AG10803 (cell line): ENCODE data around the gene REX1BD.

Experiments used
- DNase-seq: peaks from one replicate; pipeline ENCODE4 v3.0.0; 2010; ENCODE audit warnings: low read depth
- H3K4me3 ChIP-seq: 2 replicates; pipeline ENCODE4 v1.5.1; 2011; ENCODE audit warnings: mild to moderate bottlenecking, low read length, control low read depth
- TF ChIP-seq, protein P1 (sequence below): conservative IDR thresholded peaks from 2 replicates; pipeline ENCODE4 v1.5.1; 2011; ENCODE audit warnings: mild to moderate bottlenecking, low read length, control low read depth, inconsistent platforms

The REX1BD gene

DNA sequence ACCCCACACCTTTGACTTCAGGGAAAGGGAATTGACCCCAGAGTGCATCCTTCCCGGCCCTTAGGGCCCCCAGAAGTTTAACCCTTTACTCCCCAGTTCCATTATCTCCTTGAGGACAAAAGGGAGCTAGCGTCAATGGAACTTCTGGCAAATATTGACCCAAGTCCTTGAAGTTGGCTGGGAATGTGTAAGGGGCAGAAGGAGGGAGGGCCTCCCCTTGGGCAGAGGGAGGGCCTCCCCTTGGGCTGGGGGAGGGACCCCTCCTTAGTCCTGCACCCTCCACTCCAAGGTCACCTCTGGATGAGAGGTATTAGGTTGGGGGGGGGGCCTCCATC is 21.1 kb downstream of the REX1BD start:
- no peak for DNase-seq
- H3K4me3 ChIP-seq = no peak overlapping the region

DNA sequence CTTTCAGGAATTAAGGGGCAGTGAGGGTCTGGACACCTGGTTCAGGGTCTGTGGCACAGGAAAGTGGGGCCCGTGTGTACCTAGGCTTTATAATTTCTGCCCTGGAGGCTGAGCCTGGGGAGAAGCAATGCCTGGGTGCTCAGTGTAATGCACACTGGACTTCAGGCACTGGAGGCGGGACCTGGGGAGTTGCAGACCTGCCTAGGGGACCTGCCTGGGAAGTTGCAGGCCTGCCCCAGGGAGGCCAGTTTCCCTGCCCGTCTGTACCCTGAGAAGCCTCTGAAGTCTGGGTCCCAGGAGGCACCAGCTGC is 21.6 kb downstream of the REX1BD start:
- no peak for DNase-seq
- H3K4me3 ChIP-seq = no peak overlapping the region
- TF ChIP-seq, protein P1, sequence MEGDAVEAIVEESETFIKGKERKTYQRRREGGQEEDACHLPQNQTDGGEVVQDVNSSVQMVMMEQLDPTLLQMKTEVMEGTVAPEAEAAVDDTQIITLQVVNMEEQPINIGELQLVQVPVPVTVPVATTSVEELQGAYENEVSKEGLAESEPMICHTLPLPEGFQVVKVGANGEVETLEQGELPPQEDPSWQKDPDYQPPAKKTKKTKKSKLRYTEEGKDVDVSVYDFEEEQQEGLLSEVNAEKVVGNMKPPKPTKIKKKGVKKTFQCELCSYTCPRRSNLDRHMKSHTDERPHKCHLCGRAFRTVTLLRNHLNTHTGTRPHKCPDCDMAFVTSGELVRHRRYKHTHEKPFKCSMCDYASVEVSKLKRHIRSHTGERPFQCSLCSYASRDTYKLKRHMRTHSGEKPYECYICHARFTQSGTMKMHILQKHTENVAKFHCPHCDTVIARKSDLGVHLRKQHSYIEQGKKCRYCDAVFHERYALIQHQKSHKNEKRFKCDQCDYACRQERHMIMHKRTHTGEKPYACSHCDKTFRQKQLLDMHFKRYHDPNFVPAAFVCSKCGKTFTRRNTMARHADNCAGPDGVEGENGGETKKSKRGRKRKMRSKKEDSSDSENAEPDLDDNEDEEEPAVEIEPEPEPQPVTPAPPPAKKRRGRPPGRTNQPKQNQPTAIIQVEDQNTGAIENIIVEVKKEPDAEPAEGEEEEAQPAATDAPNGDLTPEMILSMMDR = no peak

More for the DNA sequence above, 21.1 kb downstream of the REX1BD start:
- TF ChIP-seq, protein P1 = no peak

DNA sequence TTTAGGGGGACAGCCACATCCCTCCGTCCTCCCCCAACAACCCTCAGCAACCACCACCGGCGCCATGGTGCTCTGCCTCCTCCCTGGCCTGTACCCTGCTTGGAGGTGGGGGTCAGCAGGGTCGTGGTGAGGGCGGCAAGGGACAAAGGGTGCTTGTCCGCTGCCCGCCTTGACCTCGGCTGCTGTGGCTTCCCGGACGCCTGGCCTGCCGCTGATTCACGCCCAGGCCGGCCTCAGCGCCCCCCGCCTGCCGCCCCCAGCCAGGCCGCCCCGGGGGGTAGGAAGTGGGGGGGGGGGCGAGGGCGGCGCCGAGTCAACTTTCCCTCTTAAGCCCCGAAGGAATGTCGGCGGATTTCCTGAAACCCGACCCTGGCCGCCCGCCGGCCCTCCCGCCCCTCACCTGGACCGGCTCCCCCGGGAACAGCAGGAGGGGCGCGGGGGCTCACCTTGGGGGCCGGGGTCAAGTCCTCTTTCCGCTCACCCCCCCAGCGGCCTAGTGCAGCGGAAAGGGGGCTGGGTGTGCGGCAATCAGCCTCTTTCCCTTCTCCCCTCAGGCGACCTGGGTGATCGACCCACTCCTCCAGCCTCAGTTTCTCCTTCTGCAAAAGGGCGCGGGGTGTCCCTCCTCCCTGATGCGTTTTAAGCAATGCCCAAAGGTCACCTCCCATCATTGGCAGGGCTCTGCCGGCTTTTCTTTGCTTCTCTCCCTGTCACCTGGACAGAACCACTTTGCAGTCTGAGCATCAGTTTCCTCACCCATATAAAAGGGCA is 22.1 kb downstream of the REX1BD start:
- DNase-seq = no peak
- TF ChIP-seq, protein P1 = no peak
- H3K4me3 ChIP-seq = no peak overlapping the region

DNA sequence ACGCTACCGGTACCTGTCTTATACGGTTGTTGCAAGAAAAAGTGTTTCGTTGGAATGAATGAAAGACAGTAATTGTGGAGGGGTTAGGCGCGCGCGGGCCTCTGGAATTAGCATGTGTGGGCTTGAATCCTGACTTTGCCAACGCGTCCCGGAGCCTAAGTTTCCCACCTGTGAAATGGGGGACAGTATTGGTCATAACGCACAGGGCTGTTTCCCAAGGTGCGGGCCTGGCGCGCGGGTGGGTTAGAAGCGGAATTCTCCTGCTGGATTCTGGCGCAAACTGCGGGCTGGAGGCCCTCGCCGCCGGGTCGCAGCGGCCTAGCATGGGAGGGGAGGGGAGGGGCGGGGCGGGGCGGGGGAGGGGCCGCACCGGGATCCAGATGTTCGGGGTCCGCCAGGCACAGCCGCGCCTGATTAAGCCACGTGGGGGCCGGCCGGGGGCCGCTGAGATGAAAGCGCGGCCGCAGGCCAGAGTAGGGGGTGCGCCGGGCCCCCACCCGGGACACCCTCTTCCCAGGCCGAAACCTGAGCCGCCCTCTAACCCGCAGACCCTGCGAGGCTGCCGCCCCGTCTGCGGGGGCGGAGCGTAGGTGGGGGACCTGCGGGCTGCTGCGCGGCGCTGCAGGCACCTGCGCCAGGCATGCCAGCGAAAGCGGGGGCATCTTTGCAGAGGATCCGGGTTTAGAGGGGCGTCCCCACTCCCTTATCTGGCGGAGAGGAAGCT is 22.9 kb downstream of the REX1BD start:
- no peak overlapping the region for H3K4me3 ChIP-seq
- TF ChIP-seq, protein P1 = no peak
- DNase-seq = no peak

DNA sequence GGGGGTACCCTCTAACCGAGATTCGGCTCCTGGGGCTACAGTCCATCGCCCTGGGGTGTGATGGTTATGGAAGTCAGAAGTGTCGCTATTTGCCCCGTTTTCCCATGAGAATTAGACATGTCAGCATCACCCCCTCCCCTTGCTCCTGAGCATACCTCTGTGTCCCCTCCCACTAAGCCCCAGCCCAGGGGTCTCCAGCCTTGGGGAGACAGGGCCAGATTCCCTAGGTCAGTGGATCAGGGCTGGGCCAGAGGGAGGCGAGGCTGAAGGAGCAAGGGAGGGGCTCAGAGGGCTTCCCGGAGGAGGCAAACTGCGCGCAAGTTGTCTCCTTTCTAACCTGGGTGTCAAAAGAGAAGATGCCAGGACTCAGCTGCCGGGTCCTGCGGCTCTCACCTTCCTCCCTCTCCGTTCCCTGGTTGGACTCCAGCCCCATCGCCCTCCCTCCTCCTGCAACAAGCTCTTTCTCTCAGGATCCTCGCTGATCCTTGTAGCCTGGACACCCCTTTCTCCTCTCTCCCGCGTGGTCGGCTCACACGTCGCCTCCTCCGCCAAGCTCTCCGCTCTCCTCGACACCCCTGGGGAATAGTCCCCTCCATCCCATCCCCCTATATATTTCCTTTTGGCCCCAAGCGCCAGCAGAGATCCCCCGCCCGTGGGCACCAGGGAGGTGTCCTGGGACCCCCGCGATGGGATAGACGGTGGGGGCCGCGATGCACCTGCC is 23.6 kb downstream of the REX1BD start:
- peak overlapping the region; percentile 31 for H3K4me3 ChIP-seq
- DNase-seq = no peak
- TF ChIP-seq, protein P1 = no peak

DNA sequence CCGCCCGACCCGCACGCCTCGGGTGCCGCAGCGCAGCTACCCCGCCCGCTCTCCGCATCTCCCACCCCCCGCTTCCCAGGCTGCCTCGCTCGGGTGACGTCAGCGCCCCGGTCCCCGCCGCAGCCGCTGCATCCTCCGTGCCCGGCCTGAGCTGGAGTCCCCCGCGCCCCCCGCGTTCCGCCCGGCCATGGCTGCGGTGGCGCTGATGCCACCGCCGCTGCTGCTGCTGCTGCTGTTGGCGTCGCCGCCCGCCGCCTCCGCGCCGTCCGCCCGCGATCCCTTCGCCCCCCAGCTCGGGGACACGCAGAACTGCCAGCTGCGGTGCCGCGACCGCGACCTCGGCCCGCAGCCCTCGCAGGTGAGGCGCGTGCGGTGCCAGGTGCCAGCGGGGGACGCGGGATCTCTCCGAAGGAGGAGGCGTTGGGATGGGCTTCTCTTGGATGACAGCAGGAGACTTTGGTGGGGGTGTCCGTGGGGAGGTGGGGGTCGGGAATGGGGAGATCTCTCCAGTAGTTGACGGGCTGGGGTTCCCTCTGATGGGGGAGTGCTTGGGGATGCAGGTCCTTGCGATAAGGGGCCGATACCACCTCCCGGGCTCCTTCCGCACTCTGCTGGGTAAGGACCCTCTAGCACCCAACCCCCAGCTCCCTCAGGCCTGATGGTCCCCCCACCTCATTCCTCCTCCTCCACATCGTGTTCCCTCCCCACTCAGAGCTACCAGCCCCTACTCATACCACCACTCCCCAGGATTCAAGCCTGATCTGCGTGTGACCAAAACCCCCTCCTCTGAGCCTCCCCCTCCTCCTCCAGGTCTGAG is 24.4 kb downstream of the REX1BD start, which contains the start of gene TMEM59L:
Gene TMEM59L, plus strand, starts transcription at position 99 of the 817 bp plus-strand sequence. Its CDS starts 89 bp downstream, at position 188.
- H3K4me3 ChIP-seq = peak within 1 kb of the TSS; percentile 31
- TF ChIP-seq, protein P1 = no peak
- DNase-seq = no peak
